ENCODE data around the gene CRADD. TPM values are rescaled to one million over a fixed set of nuclear protein-coding genes. Genes with fewer than 3 reads are reported as not detected.

Gene CRADD
- total RNA-seq, 1 donor from 2014 or later, result 41.2 TPM

DNA sequence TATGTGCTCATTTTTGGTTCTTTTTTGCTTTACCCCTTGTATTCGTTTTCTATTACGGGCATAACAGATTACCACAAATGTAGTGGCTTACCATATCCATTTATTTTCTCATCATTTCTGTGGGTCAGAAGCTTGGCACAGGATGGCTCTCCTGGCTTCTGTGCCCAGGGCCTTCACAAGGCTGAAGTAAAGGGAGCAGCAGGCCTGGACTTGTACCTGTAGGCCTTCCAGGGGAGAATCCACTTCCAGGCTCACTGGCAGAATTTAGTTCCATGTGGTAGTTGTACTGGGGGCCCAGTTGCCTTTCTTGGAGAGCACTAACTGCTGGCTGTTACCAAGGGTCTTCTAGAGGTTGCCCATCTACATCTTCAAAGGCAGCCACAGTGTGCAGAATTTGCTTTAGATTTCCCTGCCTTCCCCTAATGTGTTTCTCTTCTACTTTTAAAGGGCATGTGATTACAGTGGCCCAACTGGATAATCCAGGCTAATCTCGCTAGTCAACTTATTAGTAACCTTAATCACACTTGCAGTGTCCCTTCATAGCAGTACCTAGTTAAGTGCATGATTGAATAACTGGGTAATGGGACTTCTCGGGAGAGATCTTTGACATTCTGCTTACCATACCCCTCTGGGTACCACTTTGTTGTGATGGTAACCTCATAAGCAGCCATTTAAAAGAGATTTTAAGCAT lies 67.0 kb downstream of the CRADD start:
- TF ChIP-seq EZH2 (IDR thresholded peaks at IDR 0.05) (no peak), CTCF (IDR thresholded peaks at IDR 0.05) (no peak), EZH2phosphoT487 (IDR thresholded peaks at IDR 0.05) (no peak)
- no peak overlapping the region for H3K4me3 Mint-ChIP-seq
- no peaks in the 10 kb centered on the region for H3K9me3 Mint-ChIP-seq

GRCh38 chr12:93745286-93745685 lies 68.1 kb downstream of the CRADD start:
- H3K27me3 Mint-ChIP-seq (ENCODE audit: insufficient read depth, low read depth), result peaks cover 7% of the 10 kb centered on the region
- no peak overlapping the region for H3K27ac Mint-ChIP-seq
- Histone ChIP-seq H3K27me3 (peaks cover 38% of the 10 kb centered on the region), H3K36me3 (no peaks in the 10 kb centered on the region), H2AFZ (replicated peaks) (no peak overlapping the region), H4K20me1 (ENCODE audit: low read depth) (no peaks in the 10 kb centered on the region), H3F3A (ENCODE audit: low read depth) (peaks cover 26% of the 10 kb centered on the region), H3K4me1 (peaks cover 19% of the 10 kb centered on the region), H3K27ac (no peak overlapping the region), H3K4me3 (no peak overlapping the region), H3K9me3 (ENCODE audit: low read depth) (no peaks in the 10 kb centered on the region), H3K79me2 (ENCODE audit: low read depth) (no peaks in the 10 kb centered on the region), H3K9ac (no peak overlapping the region), H3K4me2 (no peak overlapping the region)
- no peak overlapping the region for H3K4me3 Mint-ChIP-seq
- TF ChIP-seq CTCF (IDR thresholded peaks at IDR 0.05), result no peak
- TF ChIP-seq EZH2 (IDR thresholded peaks at IDR 0.05), result no peak
- TF ChIP-seq EZH2phosphoT487 (IDR thresholded peaks at IDR 0.05), result no peak
- H3K4me1 Mint-ChIP-seq, result peaks cover 27% of the 10 kb centered on the region
- DNase-seq (ENCODE audit: low spot score), result no peak
- H3K9me3 Mint-ChIP-seq, result no peaks in the 10 kb centered on the region
- no peaks in the 10 kb centered on the region for H3K36me3 Mint-ChIP-seq

More for the DNA sequence above, 67.0 kb downstream of the CRADD start:
- Mint-ChIP-seq H3K4me1 (peaks cover 29% of the 10 kb centered on the region), H3K27ac (no peak overlapping the region), H3K36me3 (no peaks in the 10 kb centered on the region), H3K27me3 (ENCODE audit: insufficient read depth, low read depth) (peaks cover 7% of the 10 kb centered on the region)
- no peak overlapping the region for H3K4me2 ChIP-seq
- H4K20me1 ChIP-seq (ENCODE audit: low read depth), result no peaks in the 10 kb centered on the region
- H2AFZ ChIP-seq (replicated peaks), result no peak overlapping the region
- no peaks in the 10 kb centered on the region for H3K79me2 ChIP-seq (ENCODE audit: low read depth)
- peaks cover 26% of the 10 kb centered on the region for H3F3A ChIP-seq (ENCODE audit: low read depth)
- DNase-seq (ENCODE audit: low spot score), result no peak
- H3K27me3 ChIP-seq, result peaks cover 49% of the 10 kb centered on the region
- H3K9me3 ChIP-seq (ENCODE audit: low read depth), result no peaks in the 10 kb centered on the region
- peaks cover 19% of the 10 kb centered on the region for H3K4me1 ChIP-seq
- no peak overlapping the region for H3K9ac ChIP-seq
- H3K36me3 ChIP-seq, result no peaks in the 10 kb centered on the region
- no peak overlapping the region for H3K27ac ChIP-seq
- H3K4me3 ChIP-seq, result no peak overlapping the region

DNA sequence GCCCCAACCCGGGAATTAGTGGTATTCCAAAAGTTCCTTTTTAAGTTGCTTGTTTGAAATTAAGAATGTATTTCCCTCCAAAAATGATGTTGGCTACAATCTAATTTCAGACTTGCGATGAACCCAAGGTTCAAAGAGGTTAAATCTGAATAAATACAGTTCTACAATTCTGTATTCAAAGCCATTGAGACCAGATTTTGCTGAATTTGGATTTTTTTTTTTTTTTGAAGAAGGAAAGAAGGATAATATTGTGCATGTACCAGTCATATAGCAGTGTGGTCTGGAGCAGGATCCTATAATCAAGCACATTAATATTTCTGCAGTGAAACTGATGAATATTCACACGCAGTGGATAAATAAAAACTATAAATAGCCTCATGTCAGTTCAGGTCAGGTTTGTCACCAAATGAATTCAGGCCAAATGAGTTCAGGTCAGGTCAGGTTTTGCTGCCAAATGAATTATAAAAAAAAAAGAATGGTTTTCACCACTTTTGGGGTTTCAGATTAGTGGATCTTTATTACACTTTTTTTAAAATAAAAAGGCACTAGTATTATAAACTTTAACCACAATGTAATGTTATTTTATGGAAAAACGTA lies 69.5 kb downstream of the CRADD start:
- no peaks in the 10 kb centered on the region for H3K9me3 Mint-ChIP-seq
- Histone ChIP-seq H3K27me3 (peaks cover 26% of the 10 kb centered on the region), H3K4me3 (no peak overlapping the region), H4K20me1 (ENCODE audit: low read depth) (no peaks in the 10 kb centered on the region), H3F3A (ENCODE audit: low read depth) (peaks cover 16% of the 10 kb centered on the region), H3K9ac (no peak overlapping the region), H3K9me3 (ENCODE audit: low read depth) (no peaks in the 10 kb centered on the region), H3K79me2 (ENCODE audit: low read depth) (no peaks in the 10 kb centered on the region), H3K4me2 (no peak overlapping the region), H3K4me1 (peaks cover 8% of the 10 kb centered on the region), H3K27ac (no peak overlapping the region), H2AFZ (replicated peaks) (no peak overlapping the region), H3K36me3 (no peaks in the 10 kb centered on the region)
- H3K4me1 Mint-ChIP-seq, result peaks cover 16% of the 10 kb centered on the region
- H3K27ac Mint-ChIP-seq, result no peak overlapping the region
- DNase-seq (ENCODE audit: low spot score), result no peak
- no peak overlapping the region for H3K4me3 Mint-ChIP-seq
- TF ChIP-seq EZH2phosphoT487 (IDR thresholded peaks at IDR 0.05) (no peak), EZH2 (IDR thresholded peaks at IDR 0.05) (no peak), CTCF (IDR thresholded peaks at IDR 0.05) (no peak)
- peaks cover 9% of the 10 kb centered on the region for H3K27me3 Mint-ChIP-seq (ENCODE audit: insufficient read depth, low read depth)
- H3K36me3 Mint-ChIP-seq, result no peaks in the 10 kb centered on the region
